Measurements from ENCODE around the gene PCMTD2. TPM values are rescaled to one million over a fixed set of nuclear protein-coding genes. Genes with fewer than 3 reads are reported as not detected.

Gene PCMTD2
- total RNA-seq, 4 donors from 2014 or later: 34.5 to 58.9 (median 47.8) TPM

DNA sequence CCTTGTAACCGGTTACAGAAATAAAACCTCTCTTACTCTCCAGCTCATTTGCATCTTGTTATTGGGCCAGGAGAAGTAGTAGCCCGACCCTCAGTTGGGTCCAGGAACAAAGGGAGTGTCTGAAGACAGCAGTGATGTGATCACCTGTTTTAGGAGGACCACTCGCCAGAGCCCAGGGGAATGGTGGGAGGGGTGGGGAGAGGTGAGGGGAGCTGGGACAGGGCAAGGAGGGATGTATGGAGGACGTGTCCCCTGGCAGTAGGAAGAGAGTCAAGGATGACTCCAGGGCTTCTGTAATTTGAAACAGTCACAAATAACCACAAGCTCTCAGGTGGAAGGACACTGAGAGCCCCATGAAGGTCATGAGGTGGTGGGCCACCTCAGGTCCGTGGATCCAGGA, 1.4 kb upstream of the PCMTD2 start:
- H3K27me3 ChIP-seq: peaks cover 0 to 16% (median 0%) of the 10 kb centered on the region in 4 donors
- no peaks in the 10 kb centered on the region for H3K36me3 ChIP-seq
- no peaks in the 10 kb centered on the region for H3K9me3 ChIP-seq
- DNase-seq: no peak
- intact Hi-C loops (cut with DNase I): no loop called here
- no peak overlapping the region for H3K27ac ChIP-seq
- TF ChIP-seq POLR2A (IDR thresholded peaks at IDR 0.05): no peak
- TF ChIP-seq, protein P1, sequence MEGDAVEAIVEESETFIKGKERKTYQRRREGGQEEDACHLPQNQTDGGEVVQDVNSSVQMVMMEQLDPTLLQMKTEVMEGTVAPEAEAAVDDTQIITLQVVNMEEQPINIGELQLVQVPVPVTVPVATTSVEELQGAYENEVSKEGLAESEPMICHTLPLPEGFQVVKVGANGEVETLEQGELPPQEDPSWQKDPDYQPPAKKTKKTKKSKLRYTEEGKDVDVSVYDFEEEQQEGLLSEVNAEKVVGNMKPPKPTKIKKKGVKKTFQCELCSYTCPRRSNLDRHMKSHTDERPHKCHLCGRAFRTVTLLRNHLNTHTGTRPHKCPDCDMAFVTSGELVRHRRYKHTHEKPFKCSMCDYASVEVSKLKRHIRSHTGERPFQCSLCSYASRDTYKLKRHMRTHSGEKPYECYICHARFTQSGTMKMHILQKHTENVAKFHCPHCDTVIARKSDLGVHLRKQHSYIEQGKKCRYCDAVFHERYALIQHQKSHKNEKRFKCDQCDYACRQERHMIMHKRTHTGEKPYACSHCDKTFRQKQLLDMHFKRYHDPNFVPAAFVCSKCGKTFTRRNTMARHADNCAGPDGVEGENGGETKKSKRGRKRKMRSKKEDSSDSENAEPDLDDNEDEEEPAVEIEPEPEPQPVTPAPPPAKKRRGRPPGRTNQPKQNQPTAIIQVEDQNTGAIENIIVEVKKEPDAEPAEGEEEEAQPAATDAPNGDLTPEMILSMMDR (IDR thresholded peaks at IDR 0.05): no peak
- H3K4me1 ChIP-seq: peaks cover 10 to 37% (median 13%) of the 10 kb centered on the region in 3 donors
- H3K4me3 ChIP-seq: no peak overlapping the region
- WGBS, 2 donors: 85 to 88% methylated on average over 5 of the region's 5 CpGs

DNA sequence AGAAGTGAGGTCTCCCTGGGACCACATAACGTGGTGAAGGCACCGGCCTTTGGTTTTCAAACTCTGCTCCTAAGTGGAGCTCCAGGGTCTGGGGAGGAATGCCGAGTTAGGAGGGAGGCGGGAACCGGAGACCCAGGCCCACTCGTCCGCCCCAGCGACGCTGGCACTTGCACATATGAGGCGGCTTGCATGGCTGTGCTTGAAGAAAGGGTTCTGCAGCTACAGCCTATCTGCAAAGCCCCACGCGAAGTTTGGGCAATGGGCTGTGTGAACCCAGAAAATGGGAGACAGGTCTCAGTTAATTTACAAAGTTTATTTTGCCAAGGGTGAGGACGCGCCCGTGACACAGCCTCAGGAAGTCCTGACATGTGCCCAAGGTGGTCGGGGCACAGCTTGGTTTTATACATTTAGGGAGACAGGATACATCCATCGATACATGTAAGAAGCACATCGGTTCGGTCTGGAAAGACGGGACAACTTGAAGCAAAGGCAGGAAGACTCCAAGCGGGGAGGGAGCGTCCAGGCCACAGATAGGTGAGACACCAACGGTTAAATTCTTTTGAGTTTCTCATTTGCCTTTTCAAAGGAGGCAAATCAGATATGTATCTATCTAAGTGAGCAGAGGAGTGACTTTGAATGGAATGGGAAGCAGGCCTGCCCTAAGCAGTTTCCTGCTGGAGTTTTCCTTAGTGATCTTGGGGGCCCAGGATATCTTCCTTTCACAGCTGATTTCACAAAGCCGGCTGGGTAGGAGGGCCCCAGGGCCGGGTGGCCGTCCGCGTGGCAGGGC, 782 bp upstream of the PCMTD2 start:
- no peaks in the 10 kb centered on the region for H3K9me3 ChIP-seq
- H3K4me1 ChIP-seq: peaks cover 10 to 43% (median 13%) of the 10 kb centered on the region in 3 donors
- no peaks in the 10 kb centered on the region for H3K36me3 ChIP-seq
- H3K27me3 ChIP-seq: peaks cover 0 to 16% (median 0%) of the 10 kb centered on the region in 4 donors
- peak overlapping the region; percentile 88 to 96 (median 92) for H3K27ac ChIP-seq
- intact Hi-C loops (cut with DNase I): no loop called here
- WGBS, 2 donors: 61 to 91% methylated on average over 9 to 19 of the region's 28 CpGs
- peak overlapping the region; percentile 84 to 96 (median 92) for H3K4me3 ChIP-seq
- DNase-seq: no peak
- TF ChIP-seq, protein P1 (IDR thresholded peaks at IDR 0.05): no peak
- no peak for TF ChIP-seq POLR2A (IDR thresholded peaks at IDR 0.05)

DNA sequence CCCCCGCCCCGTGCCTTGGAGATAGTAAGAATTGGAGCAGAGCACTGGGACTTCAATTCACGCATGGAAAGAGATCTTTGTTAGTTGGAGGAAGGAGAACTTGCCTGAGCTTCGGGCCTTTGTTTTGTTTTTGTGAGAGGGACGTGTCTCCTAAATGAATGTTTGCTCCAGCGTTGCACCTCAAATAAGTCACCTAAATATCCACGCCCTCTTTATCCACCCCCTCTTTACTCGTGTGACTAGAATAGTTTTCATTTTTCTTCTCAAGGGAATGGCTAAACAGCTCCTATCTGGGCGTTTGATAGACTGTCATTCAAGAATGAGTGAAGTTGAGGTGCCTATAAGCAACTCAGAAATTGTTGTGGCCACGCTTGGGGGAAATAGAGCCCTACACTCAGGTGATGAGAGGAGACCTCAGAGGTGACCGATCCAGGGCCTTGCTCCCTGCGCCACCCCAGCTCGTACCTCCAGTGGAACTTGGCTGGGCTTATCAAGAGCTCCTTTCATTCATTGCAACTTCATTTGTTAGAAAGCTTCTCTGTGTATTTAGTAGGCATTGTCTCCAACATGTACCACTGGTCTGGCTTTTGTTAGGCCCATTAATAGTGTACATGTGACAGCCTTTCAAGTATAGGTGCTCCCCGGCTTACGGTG, 861 bp downstream of the PCMTD2 start:
- TF ChIP-seq, protein P1 (IDR thresholded peaks at IDR 0.05): no peak
- TF ChIP-seq POLR2A (IDR thresholded peaks at IDR 0.05): no peak
- H3K27ac ChIP-seq: peak overlapping the region; percentile 88 to 96 (median 92)
- H3K4me1 ChIP-seq: peaks cover 10 to 59% (median 19%) of the 10 kb centered on the region in 3 donors

DNA sequence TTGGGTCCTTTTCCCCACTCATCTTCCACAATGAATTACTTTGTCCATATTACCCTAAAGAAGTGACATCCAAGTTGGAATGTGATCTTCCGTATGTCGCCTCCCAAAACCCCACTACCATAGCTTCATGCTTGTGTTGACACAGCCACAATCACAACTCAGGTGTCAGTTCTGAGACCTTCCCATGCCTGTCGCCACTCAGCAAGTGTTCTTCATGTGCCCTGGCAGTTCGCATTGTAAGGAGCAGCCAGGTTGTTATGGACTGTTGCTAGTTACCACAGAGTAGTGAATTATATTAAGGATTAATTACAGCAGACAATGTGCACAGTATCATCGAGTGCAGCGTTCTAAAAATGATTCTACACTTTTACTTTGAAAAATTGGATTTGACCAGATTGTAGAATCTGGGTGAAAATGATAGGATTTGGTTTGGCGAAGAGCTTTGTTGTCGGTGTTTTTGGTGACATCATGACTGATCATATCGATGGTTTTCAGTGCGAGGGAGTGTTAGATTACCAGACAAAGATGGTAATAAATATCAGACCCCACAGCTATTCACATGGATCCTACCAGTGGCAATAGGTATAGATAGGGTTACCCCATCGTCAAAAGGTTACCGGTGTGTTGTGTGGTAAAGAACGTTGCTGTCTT, 1.7 kb downstream of the PCMTD2 start:
- Histone ChIP-seq H3K4me3 (peak overlapping the region in 2 of 4 donors; percentile 91 to 96), H3K9me3 (no peaks in the 10 kb centered on the region), H3K27me3 (peaks cover 0 to 7% (median 0%) of the 10 kb centered on the region in 4 donors), H3K27ac (no peak overlapping the region), H3K4me1 (peaks cover 10 to 65% (median 19%) of the 10 kb centered on the region in 3 donors), H3K36me3 (peaks cover 0 to 20% (median 0%) of the 10 kb centered on the region in 3 donors)
- TF ChIP-seq POLR2A (IDR thresholded peaks at IDR 0.05): no peak
- TF ChIP-seq, protein P1 (IDR thresholded peaks at IDR 0.05): no peak
- intact Hi-C loops (cut with DNase I): no loop called here
- 82 to 89% methylated on average over 13 of the region's 13 CpGs for WGBS, 2 donors
- DNase-seq: no peak

More for the DNA sequence above, 861 bp downstream of the PCMTD2 start:
- WGBS, 2 donors: 15 to 23% methylated on average over 15 of the region's 15 CpGs
- no peak for DNase-seq
- Histone ChIP-seq H3K36me3 (peaks cover 0 to 16% (median 0%) of the 10 kb centered on the region in 3 donors), H3K27me3 (peaks cover 0 to 14% (median 0%) of the 10 kb centered on the region in 4 donors), H3K9me3 (no peaks in the 10 kb centered on the region), H3K4me3 (peak overlapping the region; percentile 84 to 96 (median 92))
- intact Hi-C loops (cut with DNase I): no loop called here
